ENCODE data around the gene SPTB. TPM values are rescaled to one million over a fixed set of nuclear protein-coding genes. Genes with fewer than 3 reads are reported as not detected.

Gene SPTB
- total RNA-seq, 1 experiment from 2014 or later, result 2.3 TPM

GRCh38 chr14:64753999-64754398, 125.7 kb downstream of the SPTB start:
- H2BK12ac ChIP-seq (ENCODE audit: insufficient read length, low read depth, low read length), result no peak overlapping the region
- H2BK15ac ChIP-seq (ENCODE audit: low read depth, low read length), result no peak overlapping the region
- no peaks in the 10 kb centered on the region for H4K20me1 ChIP-seq (ENCODE audit: control insufficient read depth, insufficient read depth, insufficient read length)
- H3K23ac ChIP-seq (ENCODE audit: insufficient read length, low read depth, low read length), result no peak overlapping the region
- no peaks in the 10 kb centered on the region for H3K79me2 ChIP-seq (ENCODE audit: insufficient read depth, low read length)
- H3K27me3 Mint-ChIP-seq (ENCODE audit: low read depth), result peaks cover 13% of the 10 kb centered on the region; the same call in 1 of the 2 replicates
- no peak overlapping the region; a peak in 1 of 5 replicates for H3K4me3 Mint-ChIP-seq
- H3K9me3 ChIP-seq (ENCODE audit: control insufficient read depth, low read depth, low read length), result no peaks in the 10 kb centered on the region
- no peak overlapping the region for H4K91ac ChIP-seq (ENCODE audit: insufficient read length, low read depth, low read length)
- H2AFZ ChIP-seq (ENCODE audit: low read length), result no peak overlapping the region
- H3K9me3 Mint-ChIP-seq, result peaks cover 2 to 3% of the 10 kb centered on the region in 2 experiments; a peak in 3 of 5 replicates
- no peak overlapping the region for H3T11ph ChIP-seq (ENCODE audit: low read length)
- no peaks in the 10 kb centered on the region for H3K27me3 ChIP-seq (ENCODE audit: insufficient read depth, low read length)
- DNase-seq, result no peak
- no peak overlapping the region for H3K4me2 ChIP-seq (ENCODE audit: insufficient read depth, insufficient read length, low read length)
- H4K8ac ChIP-seq (replicated peaks; ENCODE audit: insufficient read length, low read depth, low read length), result no peak overlapping the region
- TF ChIP-seq CTCF (conservative IDR thresholded peaks at IDR 0.05), result no peak
- no CpG with 5 or more reads among the region's 4 CpGs for WGBS (ENCODE audit: extremely low coverage, insufficient read length, low lambda C conversion rate)
- H2BK120ac ChIP-seq (ENCODE audit: low read depth, low read length, poor library complexity, severe bottlenecking), result no peak overlapping the region
- H3K79me1 ChIP-seq (ENCODE audit: insufficient read depth, low read depth, low read length, poor library complexity, severe bottlenecking), result no peaks in the 10 kb centered on the region
- H2AK5ac ChIP-seq (ENCODE audit: insufficient read length, low read length), result no peak overlapping the region
- no peak overlapping the region for H3K14ac ChIP-seq (ENCODE audit: insufficient read depth, low read length)
- no peak overlapping the region for H3K27ac ChIP-seq (ENCODE audit: insufficient read length, low read depth, low read length)
- no peak overlapping the region for H3K9ac ChIP-seq (ENCODE audit: extremely low read depth, insufficient read length, low read length)
- H3K4ac ChIP-seq (ENCODE audit: low read depth, low read length), result no peak overlapping the region
- H3K23me2 ChIP-seq (ENCODE audit: insufficient read length, low read depth, low read length, poor library complexity, severe bottlenecking), result no peaks in the 10 kb centered on the region
- H3K27ac Mint-ChIP-seq, result no peak overlapping the region
- peaks cover 5% of the 10 kb centered on the region; the same call in 1 of the 2 replicates for H3K4me1 ChIP-seq (ENCODE audit: insufficient read depth, low read length)
- H4K5ac ChIP-seq (ENCODE audit: insufficient read length, low read depth, low read length), result no peak overlapping the region
- no peak overlapping the region for H3K56ac ChIP-seq (ENCODE audit: insufficient read length, low read depth, low read length)
- H3K36me3 Mint-ChIP-seq (ENCODE audit: insufficient read depth in 1 of 3, low read depth in 3 of 3), result no peaks in the 10 kb centered on the region; a peak in 3 of 7 replicates
- no peak overlapping the region for H2BK20ac ChIP-seq (ENCODE audit: low read depth, low read length, poor library complexity, severe bottlenecking)
- peaks cover 18 to 21% of the 10 kb centered on the region in 2 experiments for H3K4me1 Mint-ChIP-seq
- H2BK5ac ChIP-seq (ENCODE audit: insufficient read length, low read length), result no peak overlapping the region
- no peak overlapping the region for H3K18ac ChIP-seq (ENCODE audit: insufficient read length, low read depth, low read length)
